GM21717 (cell line): ENCODE measurements around the gene GINS2.

Experiments used
- ATAC-seq: cut with Tn5 transposase; IDR thresholded peaks from one replicate; pipeline ENCODE4 v1.9.1; 2021; ENCODE audit warnings: mild to moderate bottlenecking, moderate library complexity; ENCODE audit not compliant: unreplicated experiment

GINS2 gene

GRCh38 chr16:85655216-85656129 lies 33.3 kb downstream of the GINS2 start:
- ATAC-seq: no peak

- ATAC-seq: no peak
Observed at GRCh38 chr16:85654251-85655095, 34.3 kb downstream of the GINS2 start.

GRCh38 chr16:85653290-85653891 lies 35.4 kb downstream of the GINS2 start:
- ATAC-seq: no peak

GRCh38 chr16:85652431-85653221 lies 36.1 kb downstream of the GINS2 start:
- ATAC-seq: no peak

GRCh38 chr16:85651629-85652430 lies 36.9 kb downstream of the GINS2 start:
- ATAC-seq: no peak

- ATAC-seq: no peak
Observed at GRCh38 chr16:85650844-85651628, 37.7 kb downstream of the GINS2 start.

- ATAC-seq: no peak
Observed at GRCh38 chr16:85650135-85650843, 38.5 kb downstream of the GINS2 start.

- ATAC-seq: no peak
Observed at GRCh38 chr16:85649411-85650134, 39.2 kb downstream of the GINS2 start.

- no peak for ATAC-seq
Observed at GRCh38 chr16:85648805-85649204, 39.9 kb downstream of the GINS2 start.

- ATAC-seq: no peak
Observed at GRCh38 chr16:85648070-85648714, 40.6 kb downstream of the GINS2 start.

GRCh38 chr16:85646976-85647375 lies 41.8 kb downstream of the GINS2 start:
- no peak for ATAC-seq

GRCh38 chr16:85646358-85646907 lies 42.3 kb downstream of the GINS2 start:
- ATAC-seq: no peak

GRCh38 chr16:85645021-85645589 lies 43.6 kb downstream of the GINS2 start:
- ATAC-seq: no peak

GRCh38 chr16:85644093-85644712 lies 44.6 kb downstream of the GINS2 start:
- no peak for ATAC-seq

GRCh38 chr16:85643631-85644030 lies 45.1 kb downstream of the GINS2 start:
- ATAC-seq: no peak

- ATAC-seq: no peak
Observed at GRCh38 chr16:85642762-85643358, 45.9 kb downstream of the GINS2 start.
